Measurements from ENCODE around the gene HLA-A. TPM values are rescaled to one million over a fixed set of nuclear protein-coding genes. Genes with fewer than 3 reads are reported as not detected.
A peak's percentile ranks its signal among the peaks of the same experiment; 100 is the strongest.
"Not testable (repeated sequence)": the region's sequence is repeated elsewhere in the genome, so short reads cannot be mapped to it uniquely, and the experiment has no call there.

HLA-A gene
- total RNA-seq, 1 donor from 2014 or later, result 1,482 TPM

- peaks cover 10% of the 10 kb centered on the region for H3K36me3 Mint-ChIP-seq (ENCODE audit: low read depth)
- DNase-seq (ENCODE audit: low spot score), result no peak
- no peak overlapping the region for H3K4me3 Mint-ChIP-seq
- H3K27ac Mint-ChIP-seq, result no peak overlapping the region
- no peaks in the 10 kb centered on the region for H3K9me3 Mint-ChIP-seq
- H3K27me3 Mint-ChIP-seq (ENCODE audit: insufficient read depth), result peaks cover 2% of the 10 kb centered on the region
- intact Hi-C loops (cut with micrococcal nuclease), result loop anchor here (5.0 kb wide), 1 partner anchor 204 kb away; no protein-coding TSS in a partner anchor
- H3K4me1 Mint-ChIP-seq (ENCODE audit: low read depth), result peaks cover 51% of the 10 kb centered on the region
Observed at GRCh38 chr6:29968130-29968529, 25.8 kb downstream of the HLA-A start.

- peaks cover 48% of the 10 kb centered on the region for H3K4me1 Mint-ChIP-seq (ENCODE audit: low read depth)
- H3K27ac Mint-ChIP-seq, result no peak overlapping the region
- H3K9me3 Mint-ChIP-seq, result no peaks in the 10 kb centered on the region
- peaks cover 10% of the 10 kb centered on the region for H3K36me3 Mint-ChIP-seq (ENCODE audit: low read depth)
- no peak overlapping the region for H3K4me3 Mint-ChIP-seq
- intact Hi-C loops (cut with micrococcal nuclease), result loop anchor here (5.0 kb wide), 1 partner anchor 203 kb away; no protein-coding TSS in a partner anchor
- no peak for DNase-seq (ENCODE audit: low spot score)
- H3K27me3 Mint-ChIP-seq (ENCODE audit: insufficient read depth), result peaks cover 3% of the 10 kb centered on the region
Observed at GRCh38 chr6:29968905-29969304, 26.6 kb downstream of the HLA-A start.

GRCh38 chr6:29970711-29971110 lies 28.4 kb downstream of the HLA-A start:
- Mint-ChIP-seq H3K9me3 (no peaks in the 10 kb centered on the region), H3K27ac (no peak overlapping the region), H3K36me3 (ENCODE audit: low read depth) (peaks cover 14% of the 10 kb centered on the region), H3K4me1 (ENCODE audit: low read depth) (peaks cover 49% of the 10 kb centered on the region), H3K27me3 (ENCODE audit: insufficient read depth) (peaks cover 20% of the 10 kb centered on the region), H3K4me3 (no peak overlapping the region)
- DNase-seq (ENCODE audit: low spot score), result no peak
- intact Hi-C loops (cut with micrococcal nuclease), result no loop called here

GRCh38 chr6:29974901-29975560 lies 32.7 kb downstream of the HLA-A start:
- Mint-ChIP-seq H3K4me1 (ENCODE audit: low read depth) (peaks cover 45% of the 10 kb centered on the region), H3K9me3 (no peaks in the 10 kb centered on the region), H3K27ac (no peak overlapping the region), H3K36me3 (ENCODE audit: low read depth) (peaks cover 15% of the 10 kb centered on the region), H3K4me3 (peak overlapping the region; percentile 54), H3K27me3 (ENCODE audit: insufficient read depth) (peaks cover 54% of the 10 kb centered on the region)
- DNase-seq (ENCODE audit: low spot score), result no peak
- intact Hi-C loops (cut with micrococcal nuclease), result loop anchor here (5.0 kb wide), 1 partner anchor 33 kb away; the partner anchor contains the start of gene HLA-A

- Mint-ChIP-seq H3K27me3 (ENCODE audit: insufficient read depth) (peaks cover 54% of the 10 kb centered on the region), H3K4me3 (peak overlapping the region; percentile 54), H3K27ac (no peak overlapping the region), H3K36me3 (ENCODE audit: low read depth) (peaks cover 15% of the 10 kb centered on the region), H3K9me3 (no peaks in the 10 kb centered on the region), H3K4me1 (ENCODE audit: low read depth) (peaks cover 45% of the 10 kb centered on the region)
- DNase-seq (ENCODE audit: low spot score), result no peak
- intact Hi-C loops (cut with micrococcal nuclease), result loop anchor here (5.0 kb wide), 1 partner anchor 33 kb away; the partner anchor contains the start of gene HLA-A
Observed at GRCh38 chr6:29975561-29975907, 33.2 kb downstream of the HLA-A start.

GRCh38 chr6:29976253-29976587 lies 33.9 kb downstream of the HLA-A start:
- intact Hi-C loops (cut with micrococcal nuclease), result loop anchor here (1.0 to 5.0 kb wide), 2 partner anchors 11 to 34 kb away; partner anchors contain the start of gene HLA-A
- Mint-ChIP-seq H3K36me3 (ENCODE audit: low read depth) (peaks cover 15% of the 10 kb centered on the region), H3K4me1 (ENCODE audit: low read depth) (peaks cover 45% of the 10 kb centered on the region), H3K4me3 (peak overlapping the region; percentile 87), H3K27me3 (ENCODE audit: insufficient read depth) (peaks cover 56% of the 10 kb centered on the region), H3K27ac (peak overlapping the region; percentile 57), H3K9me3 (no peaks in the 10 kb centered on the region)
- no peak for DNase-seq (ENCODE audit: low spot score)

- H3K9me3 Mint-ChIP-seq, result no peaks in the 10 kb centered on the region
- peak; percentile 44 for DNase-seq (ENCODE audit: low spot score)
- H3K4me3 Mint-ChIP-seq, result peak overlapping the region; percentile 87
- peak overlapping the region; percentile 57 for H3K27ac Mint-ChIP-seq
- intact Hi-C loops (cut with micrococcal nuclease), result loop anchor here (1.0 to 5.0 kb wide), 3 partner anchors 12 to 35 kb away; partner anchors contain the start of gene HLA-A
- H3K27me3 Mint-ChIP-seq (ENCODE audit: insufficient read depth), result peaks cover 56% of the 10 kb centered on the region
- peaks cover 15% of the 10 kb centered on the region for H3K36me3 Mint-ChIP-seq (ENCODE audit: low read depth)
- peaks cover 45% of the 10 kb centered on the region for H3K4me1 Mint-ChIP-seq (ENCODE audit: low read depth)
Observed at GRCh38 chr6:29976588-29977424, 34.5 kb downstream of the HLA-A start.

- no peak overlapping the region for H3K27ac Mint-ChIP-seq
- peaks cover 12% of the 10 kb centered on the region for H3K36me3 Mint-ChIP-seq (ENCODE audit: low read depth)
- no peak for DNase-seq (ENCODE audit: low spot score)
- no peaks in the 10 kb centered on the region for H3K9me3 Mint-ChIP-seq
- intact Hi-C loops (cut with micrococcal nuclease), result loop anchor here (1.0 to 5.0 kb wide), 2 partner anchors 29 to 35 kb away; partner anchors contain the start of gene HLA-A
- H3K27me3 Mint-ChIP-seq (ENCODE audit: insufficient read depth), result peaks cover 56% of the 10 kb centered on the region
- H3K4me3 Mint-ChIP-seq, result peak overlapping the region; percentile 87
- peaks cover 39% of the 10 kb centered on the region for H3K4me1 Mint-ChIP-seq (ENCODE audit: low read depth)
Observed at GRCh38 chr6:29977425-29977727, 35.0 kb downstream of the HLA-A start.

GRCh38 chr6:29980013-29980412 lies 37.7 kb downstream of the HLA-A start:
- peaks cover 23% of the 10 kb centered on the region for H3K4me1 Mint-ChIP-seq (ENCODE audit: low read depth)
- H3K4me3 Mint-ChIP-seq; H3K9me3 Mint-ChIP-seq; H3K27ac Mint-ChIP-seq; H3K36me3 Mint-ChIP-seq (ENCODE audit: low read depth); DNase-seq (ENCODE audit: low spot score); intact Hi-C loops (cut with micrococcal nuclease): not testable (repeated sequence)
- H3K27me3 Mint-ChIP-seq (ENCODE audit: insufficient read depth), result peaks cover 45% of the 10 kb centered on the region

- Mint-ChIP-seq H3K36me3 (ENCODE audit: low read depth) (peaks cover 7% of the 10 kb centered on the region), H3K27ac (no peak overlapping the region), H3K9me3 (no peaks in the 10 kb centered on the region), H3K4me1 (ENCODE audit: low read depth) (peaks cover 18% of the 10 kb centered on the region), H3K27me3 (ENCODE audit: insufficient read depth) (peaks cover 41% of the 10 kb centered on the region), H3K4me3 (no peak overlapping the region)
- intact Hi-C loops (cut with micrococcal nuclease), result no loop called here
- no peak for DNase-seq (ENCODE audit: low spot score)
Observed at GRCh38 chr6:29980511-29980910, 38.2 kb downstream of the HLA-A start.

- Mint-ChIP-seq H3K4me1 (ENCODE audit: low read depth) (peaks cover 10% of the 10 kb centered on the region), H3K4me3 (no peak overlapping the region), H3K27ac (no peak overlapping the region), H3K27me3 (ENCODE audit: insufficient read depth) (peaks cover 36% of the 10 kb centered on the region), H3K36me3 (ENCODE audit: low read depth) (peaks cover 4% of the 10 kb centered on the region), H3K9me3 (no peaks in the 10 kb centered on the region)
- no peak for DNase-seq (ENCODE audit: low spot score)
- intact Hi-C loops (cut with micrococcal nuclease), result no loop called here
Observed at GRCh38 chr6:29981211-29981812, 39.0 kb downstream of the HLA-A start.

- peaks cover 2% of the 10 kb centered on the region for H3K36me3 Mint-ChIP-seq (ENCODE audit: low read depth)
- no peaks in the 10 kb centered on the region for H3K9me3 Mint-ChIP-seq
- no peak overlapping the region for H3K27ac Mint-ChIP-seq
- no peak overlapping the region for H3K4me3 Mint-ChIP-seq
- no peak for DNase-seq (ENCODE audit: low spot score)
- H3K27me3 Mint-ChIP-seq (ENCODE audit: insufficient read depth), result peaks cover 31% of the 10 kb centered on the region
- peaks cover 3% of the 10 kb centered on the region for H3K4me1 Mint-ChIP-seq (ENCODE audit: low read depth)
- intact Hi-C loops (cut with micrococcal nuclease), result no loop called here
Observed at GRCh38 chr6:29982097-29982496, 39.8 kb downstream of the HLA-A start.

- no peak overlapping the region for H3K27ac Mint-ChIP-seq
- H3K9me3 Mint-ChIP-seq, result no peaks in the 10 kb centered on the region
- H3K27me3 Mint-ChIP-seq (ENCODE audit: insufficient read depth), result peaks cover 20% of the 10 kb centered on the region
- no peaks in the 10 kb centered on the region for H3K36me3 Mint-ChIP-seq (ENCODE audit: low read depth)
- no peaks in the 10 kb centered on the region for H3K4me1 Mint-ChIP-seq (ENCODE audit: low read depth)
- H3K4me3 Mint-ChIP-seq, result no peak overlapping the region
- DNase-seq (ENCODE audit: low spot score), result no peak
- intact Hi-C loops (cut with micrococcal nuclease), result no loop called here
Observed at GRCh38 chr6:29984232-29984631, 41.9 kb downstream of the HLA-A start.
